ELF-1 (cell line): ENCODE data around the gene MGP.

Experiments used
- DNase-seq: peaks from one replicate; pipeline ENCODE4 v3.0.0-alpha.2; 2016; ENCODE audit warnings: low read depth, low spot score

MGP gene

GRCh38 chr12:14885718-14886221 is at the start of gene MGP:
Gene MGP, minus strand, starts transcription at chr12:14885854. Its CDS starts 63 bp downstream, at chr12:14885791.
- no peak for DNase-seq

DNA sequence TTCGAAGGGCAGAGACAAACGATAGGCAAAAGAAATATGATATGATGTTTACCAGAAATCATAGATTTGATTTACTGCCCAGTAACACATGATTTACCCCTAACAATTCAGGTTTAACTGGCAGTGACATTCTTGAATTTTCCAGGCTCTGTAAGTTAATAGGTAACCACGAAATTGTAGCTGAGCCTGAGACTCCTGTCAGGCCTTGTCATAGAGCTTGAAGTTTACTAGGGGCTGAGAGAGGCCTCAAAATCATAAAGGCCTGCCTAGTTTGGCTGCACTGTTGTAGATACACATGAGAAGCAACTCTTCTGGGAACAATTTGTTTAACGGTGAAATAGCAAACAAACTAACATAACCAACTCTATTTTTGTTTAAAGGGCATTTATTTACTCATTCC is 49.4 kb upstream of the MGP start:
- DNase-seq: no peak

DNA sequence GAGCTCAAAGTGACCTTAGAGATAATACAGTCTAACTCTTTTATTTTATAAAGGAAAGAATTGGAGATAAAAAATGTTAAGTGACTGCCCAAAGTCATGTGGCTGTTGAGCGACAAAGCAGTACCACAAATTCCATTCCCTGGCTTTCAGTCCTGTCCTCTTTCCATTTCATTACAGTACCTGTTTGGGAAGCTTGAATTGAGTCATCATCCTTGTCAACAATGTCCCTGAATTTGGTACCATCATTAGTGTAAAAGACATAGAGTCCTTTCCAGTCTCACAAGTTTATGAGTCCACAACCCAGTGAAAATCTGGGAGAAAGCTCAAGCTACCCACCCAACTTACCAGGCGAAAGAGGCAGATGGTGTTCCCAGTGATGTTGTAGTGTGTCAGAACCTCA is 48.9 kb upstream of the MGP start:
- DNase-seq: no peak

GRCh38 chr12:14931791-14932560 is 46.3 kb upstream of the MGP start:
- no peak for DNase-seq

DNA sequence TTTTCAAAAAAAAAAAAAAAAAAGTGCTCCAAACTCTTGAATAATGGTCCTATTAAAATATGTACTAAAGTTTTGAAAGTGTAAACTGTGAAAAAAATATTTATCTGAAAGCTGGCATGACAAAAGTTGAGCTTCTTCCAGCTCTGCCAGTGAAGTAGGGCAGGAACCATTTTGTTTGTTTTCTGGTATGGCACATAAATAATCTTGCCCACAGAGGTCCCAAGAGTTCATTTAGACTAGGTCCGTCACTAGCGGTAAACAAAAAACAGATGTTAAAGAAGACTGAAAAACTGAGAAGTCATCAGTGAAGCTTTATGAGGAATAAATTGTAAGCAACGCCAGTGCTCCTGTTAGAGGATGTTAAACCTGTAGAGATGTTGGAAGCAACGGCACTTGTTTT is 45.7 kb upstream of the MGP start:
- no peak for DNase-seq

- no peak for DNase-seq
Observed at GRCh38 chr12:14930299-14930698, 44.6 kb upstream of the MGP start.

- peak; percentile 87 for DNase-seq
Observed at GRCh38 chr12:14928931-14929330, 43.3 kb upstream of the MGP start.

DNA sequence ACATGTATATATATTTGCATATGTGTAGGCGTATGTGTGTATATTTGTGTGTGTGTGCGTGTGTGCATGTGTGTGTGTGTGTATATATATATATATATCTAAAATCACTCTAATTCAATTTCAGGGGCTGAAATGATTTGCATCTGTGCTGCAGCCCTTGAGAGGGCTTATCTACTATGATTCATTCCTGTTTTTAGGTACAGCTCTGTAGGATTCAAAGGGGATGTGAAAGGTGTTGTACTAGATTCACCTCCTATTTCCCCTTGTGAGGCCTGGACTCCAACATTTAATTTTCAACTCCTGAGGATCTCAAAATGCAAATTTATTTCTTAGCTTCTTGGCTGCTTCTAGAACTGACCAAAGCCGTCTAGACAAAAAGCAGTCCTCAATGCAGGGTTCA is 41.6 kb upstream of the MGP start:
- no peak for DNase-seq

- no peak for DNase-seq
Observed at GRCh38 chr12:14924541-14924940, 38.9 kb upstream of the MGP start.

- no peak for DNase-seq
Observed at GRCh38 chr12:14923944-14924343, 38.3 kb upstream of the MGP start.

DNA sequence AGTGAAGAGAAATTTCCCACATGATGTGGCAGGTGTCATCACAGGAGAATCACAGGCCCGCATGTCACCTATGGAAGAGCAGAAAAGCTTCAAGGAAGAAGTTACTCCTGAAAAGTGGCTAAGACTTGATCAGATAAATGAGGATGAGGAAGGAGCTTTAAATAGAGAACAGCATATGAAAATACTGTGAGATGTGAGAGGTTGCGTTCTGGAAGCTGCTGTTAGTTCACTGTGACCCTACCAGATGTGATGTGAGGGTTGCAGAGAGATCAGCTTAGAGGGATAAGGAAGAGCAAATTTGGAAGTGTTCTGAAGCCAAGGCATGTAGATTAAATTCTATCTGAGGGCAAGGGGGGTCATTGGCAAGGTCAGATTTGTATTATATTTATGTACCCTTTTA is 35.6 kb upstream of the MGP start:
- no peak for DNase-seq

DNA sequence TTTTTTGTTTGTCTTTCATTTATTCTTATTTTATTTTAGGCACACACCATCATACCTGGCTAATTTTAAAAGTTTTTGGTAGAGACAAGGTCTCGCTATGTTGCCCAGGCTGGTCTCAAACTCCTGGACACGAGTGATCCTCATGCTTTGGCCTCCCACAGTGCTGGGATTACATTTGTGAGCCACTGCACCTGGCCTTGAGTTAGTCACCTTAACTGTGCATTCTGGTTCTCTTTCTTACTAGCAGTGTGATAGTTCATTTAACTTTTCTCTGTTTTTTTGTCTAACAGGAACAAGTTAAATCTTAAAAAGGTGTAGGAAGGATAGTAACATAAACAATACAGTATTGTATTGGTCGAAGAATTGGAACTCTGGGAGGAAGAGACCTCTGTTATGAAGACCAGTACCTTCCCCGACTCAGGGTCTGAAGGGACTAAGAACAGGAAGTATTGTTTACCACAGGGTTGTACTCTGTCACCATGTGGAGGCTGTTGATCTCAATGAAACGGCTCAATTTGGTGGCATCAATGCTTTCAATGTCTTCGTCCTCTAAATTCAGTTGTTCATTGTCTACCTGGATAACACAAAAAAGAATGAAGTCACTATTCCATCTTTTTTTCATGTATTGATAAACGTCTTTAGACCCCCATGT is 34.9 kb upstream of the MGP start:
- no peak for DNase-seq

DNA sequence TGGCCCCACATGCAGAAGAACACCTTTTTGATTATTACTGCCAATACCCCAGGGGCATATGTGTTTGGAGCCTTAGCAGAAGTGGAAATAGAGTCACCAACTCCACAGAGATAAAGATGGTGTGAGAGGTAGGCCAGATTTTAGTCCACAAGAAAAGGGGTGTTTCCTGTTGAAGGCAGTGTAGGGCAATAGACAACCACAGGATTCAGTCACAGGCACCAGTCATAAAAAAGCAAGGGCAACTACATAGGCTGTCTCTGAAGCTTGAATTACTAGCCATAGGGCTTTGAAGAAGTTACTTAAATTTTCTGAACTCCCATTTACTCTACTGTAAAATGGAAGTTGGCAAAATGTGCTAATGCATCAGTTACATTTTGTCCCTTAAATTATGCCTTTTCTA is 33.8 kb upstream of the MGP start:
- no peak for DNase-seq

DNA sequence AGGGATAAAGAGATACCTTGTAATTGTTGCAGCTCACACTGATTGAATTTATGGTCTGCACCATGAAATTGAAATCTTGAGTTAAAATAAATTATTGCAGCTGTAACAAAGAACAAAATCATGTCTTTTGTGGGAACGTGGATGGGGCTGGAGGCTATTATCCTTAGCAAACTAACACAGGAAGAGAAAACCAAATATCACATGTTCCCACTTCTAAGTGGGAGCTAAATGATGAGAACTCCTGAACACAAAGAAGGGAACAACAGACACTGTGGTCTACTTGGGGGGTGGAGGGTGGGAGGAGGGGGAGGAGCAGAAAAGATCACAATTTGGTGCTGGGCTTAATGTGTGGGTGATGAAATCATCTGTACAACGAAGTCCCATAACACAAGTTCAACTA is 30.1 kb upstream of the MGP start:
- no peak for DNase-seq

- DNase-seq: peak; percentile 14
Observed at GRCh38 chr12:14913381-14913781, 27.7 kb upstream of the MGP start.

DNA sequence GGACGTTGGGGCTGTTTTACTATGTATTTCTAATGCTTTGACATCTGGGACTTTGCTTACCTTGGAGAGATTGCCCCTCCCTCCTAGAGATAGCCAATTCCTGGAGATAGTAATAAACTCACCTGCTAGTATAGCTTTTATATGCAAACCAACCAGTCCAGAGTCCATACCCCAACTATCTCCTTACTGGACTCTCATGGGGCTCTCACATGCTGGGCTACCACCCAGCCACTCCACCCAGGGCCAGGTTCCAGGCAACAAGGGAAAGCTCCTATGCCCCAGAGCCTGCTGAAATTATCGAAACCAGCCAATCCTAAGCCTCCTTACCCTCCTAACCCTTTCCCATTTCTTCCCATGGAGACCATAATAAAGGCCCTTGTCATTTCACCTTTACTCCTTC is 25.5 kb upstream of the MGP start:
- no peak for DNase-seq

GRCh38 chr12:14910090-14910915 is 24.6 kb upstream of the MGP start:
- DNase-seq: no peak

DNA sequence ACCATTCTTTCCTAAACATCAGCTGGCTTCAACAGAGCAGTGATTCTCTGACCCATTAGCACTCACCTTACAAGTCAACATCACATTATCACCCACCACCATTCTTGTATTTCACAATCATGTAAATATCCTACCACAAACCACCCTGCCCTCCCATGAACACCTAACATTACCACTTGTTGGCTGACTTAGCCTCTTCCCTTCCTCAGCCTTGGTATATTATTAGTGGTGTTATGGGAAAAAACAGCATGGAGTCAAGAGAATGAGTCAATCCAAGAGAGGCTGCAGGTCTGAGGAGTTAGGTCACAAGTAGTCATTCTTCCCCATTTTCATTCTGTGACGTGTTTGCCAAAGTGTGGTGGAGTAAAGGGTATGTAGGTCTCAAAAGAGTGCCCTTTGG is 22.3 kb upstream of the MGP start:
- no peak for DNase-seq

- DNase-seq: no peak
Observed at GRCh38 chr12:14906114-14906513, 20.5 kb upstream of the MGP start.

DNA sequence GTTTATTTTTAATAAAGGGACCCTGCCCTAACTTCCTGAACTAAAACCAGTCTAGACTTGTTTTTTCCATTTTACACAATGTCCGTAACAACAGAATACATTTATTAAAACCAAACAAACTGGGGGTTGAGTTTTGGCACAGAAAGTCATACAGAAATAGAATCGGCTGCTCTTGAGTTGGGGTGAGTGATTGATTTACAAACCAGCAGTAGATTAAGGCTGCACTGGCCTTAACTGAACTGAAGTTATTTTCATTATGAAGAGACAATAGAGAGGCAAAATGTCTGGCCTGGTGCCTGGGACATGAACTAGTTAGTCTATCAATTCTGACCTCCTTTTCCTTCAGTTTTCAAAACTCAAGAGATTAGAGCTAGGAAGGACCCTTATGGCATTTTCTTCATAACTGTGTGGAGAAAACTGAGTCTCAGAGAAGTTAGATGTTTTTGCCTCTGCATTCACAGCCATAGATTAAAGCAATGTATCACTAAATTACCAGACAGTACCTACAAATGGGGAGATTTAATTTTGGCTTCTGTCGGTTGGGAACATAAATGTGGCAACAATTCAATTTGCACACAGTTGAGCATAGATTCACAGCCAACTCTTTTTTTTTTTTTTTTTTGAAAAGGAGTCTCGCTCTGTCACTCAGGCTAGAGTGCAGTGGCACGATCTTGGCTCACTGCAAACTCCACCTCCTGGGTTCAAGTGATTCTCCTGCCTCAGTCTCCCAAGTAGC is 19.8 kb upstream of the MGP start:
- DNase-seq: no peak

GRCh38 chr12:14904854-14905253 is 19.2 kb upstream of the MGP start:
- DNase-seq: no peak
